Right lung (tissue), 5 donors: ENCODE measurements around the gene NOS1. TPM values are rescaled to one million over a fixed set of nuclear protein-coding genes. Genes with fewer than 3 reads are reported as not detected.

Source experiments
- DNase-seq, 2 donors: peaks; one replicate each; pipeline ENCODE4 v3.0.0-alpha.2; 2013
- polyA plus RNA-seq, 5 donors: library from polyadenylated mRNA; unstranded; fragments of 120-200 nt; gene quantifications; one replicate each; pipeline versions ENCODE4 v1.2.1 to v1.2.3, GENCODE V29; 2013; ENCODE audit warnings: inconsistent platforms in 1 of 5, low replicate concordance in 1 of 5; ENCODE audit not compliant: insufficient read length in 5 of 5, insufficient read depth in 1 of 5

NOS1 gene
- polyA plus RNA-seq, 5 donors, result 0.12 to 0.46 (median 0.32) TPM

GRCh38 chr12:117363953-117364486 lies 2.6 kb upstream of the NOS1 start:
- DNase-seq, result no peak

GRCh38 chr12:117363056-117363662 lies 1.7 kb upstream of the NOS1 start:
- no peak for DNase-seq

GRCh38 chr12:117362391-117362790 lies 965 bp upstream of the NOS1 start:
- no peak for DNase-seq

GRCh38 chr12:117361905-117362304 lies 479 bp upstream of the NOS1 start:
- no peak for DNase-seq

GRCh38 chr12:117360551-117361346 lies 677 bp downstream of the NOS1 start:
- no peak for DNase-seq

- DNase-seq, result no peak
Measured at GRCh38 chr12:117360222-117360550, 1.2 kb downstream of the NOS1 start.

- DNase-seq, result no peak
Measured at GRCh38 chr12:117359029-117359845, 2.2 kb downstream of the NOS1 start.

- DNase-seq, result no peak
Measured at GRCh38 chr12:117356048-117356447, 5.4 kb downstream of the NOS1 start.

- DNase-seq, result no peak
Measured at GRCh38 chr12:117352883-117353282, 8.5 kb downstream of the NOS1 start.

GRCh38 chr12:117352206-117352605 lies 9.2 kb downstream of the NOS1 start:
- no peak for DNase-seq

GRCh38 chr12:117350140-117350539 lies 11.3 kb downstream of the NOS1 start:
- no peak for DNase-seq

GRCh38 chr12:117347588-117347987 lies 13.8 kb downstream of the NOS1 start:
- DNase-seq, result no peak

- DNase-seq, result no peak
Measured at GRCh38 chr12:117344716-117345115, 16.7 kb downstream of the NOS1 start.

GRCh38 chr12:117343849-117344248 lies 17.6 kb downstream of the NOS1 start:
- DNase-seq, result no peak

- no peak for DNase-seq
Measured at GRCh38 chr12:117343296-117343695, 18.1 kb downstream of the NOS1 start.

GRCh38 chr12:117342682-117343081 lies 18.7 kb downstream of the NOS1 start:
- no peak for DNase-seq

GRCh38 chr12:117342247-117342646 lies 19.2 kb downstream of the NOS1 start:
- DNase-seq, result no peak

- no peak for DNase-seq
Measured at GRCh38 chr12:117339104-117339503, 22.3 kb downstream of the NOS1 start.

GRCh38 chr12:117334855-117335587 lies 26.4 kb downstream of the NOS1 start:
- DNase-seq, result peak in 1 of 2 donors; percentile 6

GRCh38 chr12:117334051-117334450 lies 27.4 kb downstream of the NOS1 start:
- DNase-seq, result no peak

GRCh38 chr12:117333331-117333881 lies 28.0 kb downstream of the NOS1 start:
- peak in 1 of 2 donors; percentile 2 for DNase-seq
